Measurements from ENCODE around the gene SUGCT.

Gene SUGCT

DNA sequence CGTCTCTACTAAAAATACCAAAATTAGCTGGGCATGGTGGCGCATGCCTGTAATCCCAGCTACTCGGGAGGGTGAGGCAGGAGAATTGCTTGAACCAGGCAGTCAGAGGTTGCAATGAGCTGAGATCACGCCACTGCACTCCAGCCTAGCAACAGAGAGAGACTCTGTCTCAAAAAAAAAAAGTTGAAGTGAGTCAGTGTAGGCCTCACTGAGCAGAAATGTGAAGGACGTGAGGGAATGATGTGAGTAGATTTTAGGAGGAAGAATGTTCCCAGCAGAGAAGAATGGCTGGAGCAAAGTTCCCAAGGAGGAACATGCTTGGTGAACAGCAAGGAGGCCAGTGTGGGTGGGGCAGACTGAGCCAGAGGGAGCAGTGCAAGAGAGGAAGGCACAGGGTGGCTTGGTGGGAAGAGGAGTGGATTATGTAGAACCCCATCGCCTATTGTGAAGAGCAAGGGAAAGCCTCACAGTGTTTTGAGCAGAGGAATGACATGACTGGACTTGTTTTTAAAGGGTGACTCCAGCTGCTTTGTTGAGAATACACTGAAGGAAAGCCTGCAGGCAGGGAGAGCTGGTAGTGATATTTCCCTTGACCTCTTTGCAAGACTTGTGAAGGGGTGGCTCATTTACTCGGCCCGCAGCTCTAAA is 708.7 kb downstream of the SUGCT start:
- no peaks in the 10 kb centered on the region for H3K79me2 ChIP-seq (ENCODE audit: low read length)
- no peak overlapping the region for H3K4me2 ChIP-seq (ENCODE audit: low read depth, low read length)
- no peak overlapping the region for H3K9ac ChIP-seq (ENCODE audit: low read length)
- no peaks in the 10 kb centered on the region for H3K36me3 ChIP-seq (replicated peaks; ENCODE audit: insufficient read depth, low read length)
- no peaks in the 10 kb centered on the region for H3K9me3 ChIP-seq (replicated peaks; ENCODE audit: insufficient read depth, low read length)
- no peak for TF ChIP-seq EZH2 (optimal IDR thresholded peaks at IDR 0.05; ENCODE audit: low read depth, low read length)
- TF ChIP-seq EZH2phosphoT487 (IDR thresholded peaks at IDR 0.05; ENCODE audit: low read length) = no peak
- TF ChIP-seq CTCF (IDR thresholded peaks at IDR 0.05; ENCODE audit: low read length) = no peak
- H3K9me2 ChIP-seq (replicated peaks; ENCODE audit: insufficient read depth, low read length) = no peaks in the 10 kb centered on the region
- H3K4me3 ChIP-seq (ENCODE audit: low read length) = no peak overlapping the region
- no peaks in the 10 kb centered on the region for H3K27me3 ChIP-seq (replicated peaks; ENCODE audit: insufficient read depth, low read length)
- no peaks in the 10 kb centered on the region for H3F3A ChIP-seq (ENCODE audit: insufficient read depth, low read length)
- H4K20me1 ChIP-seq (ENCODE audit: insufficient read depth, low read length) = no peaks in the 10 kb centered on the region
- H2AFZ ChIP-seq (ENCODE audit: low read length) = no peak overlapping the region
- DNase-seq = no peak
- no peak overlapping the region for H3K27ac ChIP-seq (ENCODE audit: low read length)
- H3K4me1 ChIP-seq (ENCODE audit: low read length) = no peaks in the 10 kb centered on the region

DNA sequence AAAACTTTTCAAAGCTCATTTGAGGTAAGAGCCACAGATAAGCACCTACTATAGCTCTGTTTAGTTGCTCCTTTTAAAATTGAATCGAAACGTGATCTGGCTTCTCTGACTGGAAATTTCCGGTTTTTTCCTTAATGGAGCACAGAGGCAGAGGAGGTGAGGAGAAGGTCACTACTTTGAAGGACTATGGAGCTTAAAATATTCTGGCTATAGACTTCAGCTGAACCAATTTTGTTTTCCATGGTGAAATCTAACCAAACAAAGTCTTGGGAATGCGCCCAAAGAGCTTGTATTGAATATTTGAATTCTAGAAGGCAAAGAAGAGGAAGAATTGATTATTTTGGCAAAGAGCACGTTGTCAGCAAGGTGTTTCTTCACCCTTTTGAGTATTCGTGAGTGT is 711.1 kb downstream of the SUGCT start:
- Histone ChIP-seq H3K4me1 (ENCODE audit: low read length) (no peaks in the 10 kb centered on the region), H3K4me3 (ENCODE audit: low read length) (no peak overlapping the region), H3K9ac (ENCODE audit: low read length) (no peak overlapping the region), H3K27me3 (replicated peaks; ENCODE audit: insufficient read depth, low read length) (no peaks in the 10 kb centered on the region), H3K9me2 (replicated peaks; ENCODE audit: insufficient read depth, low read length) (no peaks in the 10 kb centered on the region), H4K20me1 (ENCODE audit: insufficient read depth, low read length) (no peaks in the 10 kb centered on the region), H3F3A (ENCODE audit: insufficient read depth, low read length) (no peaks in the 10 kb centered on the region), H3K9me3 (replicated peaks; ENCODE audit: insufficient read depth, low read length) (no peaks in the 10 kb centered on the region), H3K79me2 (ENCODE audit: low read length) (no peaks in the 10 kb centered on the region), H3K27ac (ENCODE audit: low read length) (no peak overlapping the region), H2AFZ (ENCODE audit: low read length) (no peak overlapping the region), H3K36me3 (replicated peaks; ENCODE audit: insufficient read depth, low read length) (no peaks in the 10 kb centered on the region), H3K4me2 (ENCODE audit: low read depth, low read length) (no peak overlapping the region)
- TF ChIP-seq EZH2 (optimal IDR thresholded peaks at IDR 0.05; ENCODE audit: low read depth, low read length) (no peak), CTCF (IDR thresholded peaks at IDR 0.05; ENCODE audit: low read length) (no peak), EZH2phosphoT487 (IDR thresholded peaks at IDR 0.05; ENCODE audit: low read length) (no peak)
- no peak for DNase-seq

DNA sequence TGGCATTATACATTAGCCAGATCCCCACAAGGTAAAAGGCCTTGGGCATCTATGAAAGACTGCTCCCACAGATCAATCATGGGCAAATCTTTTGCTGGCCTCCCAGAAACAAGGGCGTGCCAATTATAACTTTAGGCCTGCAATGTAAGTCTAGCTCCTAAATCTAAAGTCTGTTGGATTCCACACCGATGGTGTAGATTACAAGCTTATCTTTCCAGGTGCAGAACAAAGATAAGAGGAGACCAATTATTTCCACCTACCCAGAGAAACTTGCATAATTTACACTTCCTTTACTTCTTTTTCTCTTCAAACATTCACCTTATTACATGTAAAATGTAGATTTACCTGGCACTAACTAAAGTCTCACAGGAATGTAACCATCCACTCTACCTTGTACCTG is 713.1 kb downstream of the SUGCT start:
- Histone ChIP-seq H3K27ac (ENCODE audit: low read length) (no peak overlapping the region), H2AFZ (ENCODE audit: low read length) (no peak overlapping the region), H3K36me3 (replicated peaks; ENCODE audit: insufficient read depth, low read length) (no peaks in the 10 kb centered on the region), H3K9ac (ENCODE audit: low read length) (no peak overlapping the region), H3K4me3 (ENCODE audit: low read length) (no peak overlapping the region), H3K27me3 (replicated peaks; ENCODE audit: insufficient read depth, low read length) (no peaks in the 10 kb centered on the region), H3K4me2 (ENCODE audit: low read depth, low read length) (no peak overlapping the region), H3K79me2 (ENCODE audit: low read length) (no peaks in the 10 kb centered on the region), H3K4me1 (ENCODE audit: low read length) (no peaks in the 10 kb centered on the region), H4K20me1 (ENCODE audit: insufficient read depth, low read length) (no peaks in the 10 kb centered on the region), H3K9me2 (replicated peaks; ENCODE audit: insufficient read depth, low read length) (no peaks in the 10 kb centered on the region), H3K9me3 (replicated peaks; ENCODE audit: insufficient read depth, low read length) (no peaks in the 10 kb centered on the region), H3F3A (ENCODE audit: insufficient read depth, low read length) (no peaks in the 10 kb centered on the region)
- DNase-seq = no peak
- no peak for TF ChIP-seq CTCF (IDR thresholded peaks at IDR 0.05; ENCODE audit: low read length)
- no peak for TF ChIP-seq EZH2 (optimal IDR thresholded peaks at IDR 0.05; ENCODE audit: low read depth, low read length)
- no peak for TF ChIP-seq EZH2phosphoT487 (IDR thresholded peaks at IDR 0.05; ENCODE audit: low read length)
